ENCODE results near the gene LRRC56.

Gene LRRC56

GRCh38 chr11:496834-497564, 40.3 kb upstream of the LRRC56 start:
- H3K4me3 ChIP-seq (ENCODE audit: low read depth, low read length), result no peak overlapping the region
- TF ChIP-seq CTCF (IDR thresholded peaks at IDR 0.05; ENCODE audit: low read depth, low read length), result no peak

- TF ChIP-seq CTCF (IDR thresholded peaks at IDR 0.05; ENCODE audit: low read depth, low read length), result no peak
- no peak overlapping the region for H3K4me3 ChIP-seq (ENCODE audit: low read depth, low read length)
Observed at GRCh38 chr11:497565-498296, 39.6 kb upstream of the LRRC56 start.

GRCh38 chr11:498297-499181, 38.8 kb upstream of the LRRC56 start:
- TF ChIP-seq CTCF (IDR thresholded peaks at IDR 0.05; ENCODE audit: low read depth, low read length), result no peak

GRCh38 chr11:499201-500076, 37.9 kb upstream of the LRRC56 start:
- no peak for TF ChIP-seq CTCF (IDR thresholded peaks at IDR 0.05; ENCODE audit: low read depth, low read length)
- no peak overlapping the region for H3K4me3 ChIP-seq (ENCODE audit: low read depth, low read length)

More at GRCh38 chr11:498297-499181, 38.8 kb upstream of the LRRC56 start:
- H3K4me3 ChIP-seq (ENCODE audit: low read depth, low read length), result no peak overlapping the region

GRCh38 chr11:501001-501682, 36.2 kb upstream of the LRRC56 start:
- H3K4me3 ChIP-seq (ENCODE audit: low read depth, low read length), result no peak overlapping the region
- TF ChIP-seq CTCF (IDR thresholded peaks at IDR 0.05; ENCODE audit: low read depth, low read length), result no peak

- TF ChIP-seq CTCF (IDR thresholded peaks at IDR 0.05; ENCODE audit: low read depth, low read length), result no peak
Observed at GRCh38 chr11:501683-502287, 35.5 kb upstream of the LRRC56 start.

More at GRCh38 chr11:501683-502287, 35.5 kb upstream of the LRRC56 start:
- H3K4me3 ChIP-seq (ENCODE audit: low read depth, low read length), result no peak overlapping the region

Measured in WI38 (cell line).